NB4 (cell line): ENCODE data around the gene NOX5.

Source experiments
- DNase-seq: peaks from one replicate; pipeline ENCODE4 v3.0.0; 2010; ENCODE audit warnings: low read depth
- H3K4me3 ChIP-seq: one replicate; pipeline ENCODE4 v1.5.1; 2011; ENCODE audit warnings: mild to moderate bottlenecking, low read depth, low read length, moderate library complexity
- MAX ChIP-seq: IDR thresholded peaks from 2 replicates; pipeline ENCODE4 v1.6.1; 2011; ENCODE audit warnings: low read depth, low read length
- MYC ChIP-seq: IDR thresholded peaks from 2 replicates; pipeline ENCODE4 v1.6.1; 2011; ENCODE audit warnings: low read depth, low read length
- POLR2A ChIP-seq: IDR thresholded peaks from 2 replicates; pipeline ENCODE4 v1.6.1; 2011; ENCODE audit warnings: mild to moderate bottlenecking; ENCODE audit not compliant: insufficient read length; ENCODE audit errors: extremely low read depth
- TF ChIP-seq, protein P1 (sequence below): IDR thresholded peaks from one replicate; pipeline ENCODE4 v1.5.1; 2012; ENCODE audit warnings: low read depth, low read length

NOX5 gene

GRCh38 chr15:69085325-69086081, 71.0 kb downstream of the NOX5 start:
- no peak overlapping the region for H3K4me3 ChIP-seq
- peak; percentile 3 for DNase-seq
- TF ChIP-seq MYC (no peak), POLR2A (no peak), MAX (no peak)
- TF ChIP-seq, protein P1, sequence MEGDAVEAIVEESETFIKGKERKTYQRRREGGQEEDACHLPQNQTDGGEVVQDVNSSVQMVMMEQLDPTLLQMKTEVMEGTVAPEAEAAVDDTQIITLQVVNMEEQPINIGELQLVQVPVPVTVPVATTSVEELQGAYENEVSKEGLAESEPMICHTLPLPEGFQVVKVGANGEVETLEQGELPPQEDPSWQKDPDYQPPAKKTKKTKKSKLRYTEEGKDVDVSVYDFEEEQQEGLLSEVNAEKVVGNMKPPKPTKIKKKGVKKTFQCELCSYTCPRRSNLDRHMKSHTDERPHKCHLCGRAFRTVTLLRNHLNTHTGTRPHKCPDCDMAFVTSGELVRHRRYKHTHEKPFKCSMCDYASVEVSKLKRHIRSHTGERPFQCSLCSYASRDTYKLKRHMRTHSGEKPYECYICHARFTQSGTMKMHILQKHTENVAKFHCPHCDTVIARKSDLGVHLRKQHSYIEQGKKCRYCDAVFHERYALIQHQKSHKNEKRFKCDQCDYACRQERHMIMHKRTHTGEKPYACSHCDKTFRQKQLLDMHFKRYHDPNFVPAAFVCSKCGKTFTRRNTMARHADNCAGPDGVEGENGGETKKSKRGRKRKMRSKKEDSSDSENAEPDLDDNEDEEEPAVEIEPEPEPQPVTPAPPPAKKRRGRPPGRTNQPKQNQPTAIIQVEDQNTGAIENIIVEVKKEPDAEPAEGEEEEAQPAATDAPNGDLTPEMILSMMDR: no peak

DNA sequence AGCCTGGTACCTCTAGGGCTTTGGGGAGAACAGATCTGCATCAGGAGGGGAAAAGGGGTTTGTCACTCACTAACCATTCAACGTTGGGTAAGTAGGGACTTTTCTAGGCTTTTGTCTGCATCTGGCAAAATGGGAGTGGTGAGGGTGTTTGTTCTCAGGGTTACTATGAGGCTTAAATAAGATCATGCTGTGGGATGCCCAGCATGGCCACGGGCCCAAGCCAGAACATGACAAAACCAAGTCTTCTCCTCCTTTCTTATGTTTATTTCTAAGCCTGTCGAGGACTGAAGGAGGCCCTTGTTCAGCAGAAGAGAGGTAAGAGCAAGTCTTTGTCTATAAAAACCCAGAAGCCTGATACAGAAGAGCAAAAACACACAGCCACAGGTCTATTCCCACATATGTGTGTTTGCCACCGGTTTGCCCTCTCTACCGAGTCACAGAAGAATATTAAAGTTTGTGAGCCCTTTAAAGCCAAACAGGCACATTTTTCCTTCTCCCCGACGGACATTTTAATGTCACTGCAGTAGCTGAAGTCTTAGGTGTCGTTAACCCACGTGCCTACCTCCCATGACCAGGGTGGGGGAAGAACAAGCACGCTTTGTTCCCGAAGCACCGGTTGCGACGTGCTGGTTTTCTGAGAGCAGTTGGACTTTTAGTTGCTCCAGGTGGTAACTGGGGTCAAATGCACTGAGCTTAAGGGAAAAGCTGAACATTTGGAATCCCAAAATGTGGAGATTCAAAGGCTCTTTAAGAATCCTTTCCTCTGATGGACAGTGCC, 72.1 kb downstream of the NOX5 start:
- no peak for DNase-seq
- no peak overlapping the region for H3K4me3 ChIP-seq
- TF ChIP-seq, protein P1: no peak
- TF ChIP-seq MYC: no peak
- TF ChIP-seq POLR2A: no peak
- TF ChIP-seq MAX: no peak

DNA sequence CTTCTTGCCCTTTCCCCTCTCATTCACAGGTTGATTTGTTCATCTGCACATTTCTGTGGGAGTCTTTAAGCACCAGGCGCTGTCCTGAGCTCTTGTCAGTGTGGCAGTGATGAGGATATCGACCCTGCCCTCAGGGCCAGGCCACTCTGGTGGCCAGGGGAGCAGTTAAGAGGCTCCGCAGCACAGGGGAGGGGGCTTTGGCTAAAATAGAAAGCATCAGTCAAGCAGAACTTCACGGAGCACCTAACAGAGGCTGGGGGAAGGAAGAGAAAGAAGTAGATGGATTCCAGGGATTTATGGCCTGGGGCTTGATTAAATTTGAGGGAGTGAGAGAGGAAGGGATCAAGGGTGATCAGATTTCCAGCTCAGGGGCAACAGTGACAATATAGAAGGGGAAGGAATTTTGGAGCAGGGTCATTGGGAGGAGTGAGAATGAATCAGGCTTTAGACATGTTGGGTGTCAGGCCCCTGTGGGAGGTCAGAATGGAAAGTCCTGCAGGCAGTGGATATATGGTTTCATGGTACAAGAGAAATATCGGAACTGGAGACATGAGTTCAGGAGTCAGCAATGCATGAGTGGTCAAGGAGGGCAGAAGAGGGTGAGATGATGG, 73.0 kb downstream of the NOX5 start:
- H3K4me3 ChIP-seq: no peak overlapping the region
- no peak for DNase-seq
- TF ChIP-seq MYC: no peak
- TF ChIP-seq, protein P1: no peak

- TF ChIP-seq POLR2A: no peak
- TF ChIP-seq, protein P1: no peak
- TF ChIP-seq MYC: no peak
- TF ChIP-seq MAX: no peak
- no peak overlapping the region for H3K4me3 ChIP-seq
These were observed 73.9 kb downstream of the NOX5 start for GRCh38 chr15:69088300-69088965.

DNA sequence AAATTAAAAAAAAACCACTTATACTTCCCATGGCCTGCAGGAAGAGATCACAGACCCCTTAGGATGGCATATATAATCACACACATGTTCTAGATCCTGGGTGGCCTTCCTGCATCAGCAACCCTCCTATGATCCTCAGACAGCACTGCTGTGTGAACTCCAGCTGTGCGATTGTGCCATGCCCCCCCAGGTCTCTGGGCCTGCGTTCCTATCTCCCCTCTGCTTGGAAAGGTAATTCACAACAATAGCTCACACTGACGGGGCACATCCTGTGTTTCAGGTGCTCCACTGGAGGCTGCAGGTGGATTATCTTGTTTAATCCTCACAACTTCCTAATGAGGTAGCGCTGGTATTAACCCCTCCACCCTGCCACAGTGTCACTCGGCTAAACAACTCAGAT, 74.8 kb downstream of the NOX5 start:
- no peak overlapping the region for H3K4me3 ChIP-seq
- no peak for TF ChIP-seq MYC
- TF ChIP-seq, protein P1: no peak
- DNase-seq: no peak

More at GRCh38 chr15:69088300-69088965, 73.9 kb downstream of the NOX5 start:
- peak; percentile 26 for DNase-seq
